Esophagus muscularis mucosa (tissue), 3 donors: ENCODE results near the gene BRAT1.

Experiments used
- POLR2AphosphoS5 ChIP-seq, 2 donors: sonication (generic); formaldehyde crosslinking; IDR thresholded peaks; one replicate each; pipeline ENCODE4 v1.6.1; 2017; ENCODE audit warnings: antibody characterized with exemption in 2 of 2
- TF ChIP-seq, protein P1 (sequence below), 3 experiments: fragments of 200-600 bp in 2 of 3; fragments of 450-650 bp in 1 of 3; sonication (generic) in 2 of 3; IDR thresholded peaks; one replicate each; pipeline ENCODE4 v1.5.1; 2017 to 2019; ENCODE audit warnings: antibody characterized with exemption in 3 of 3, mild to moderate bottlenecking in 2 of 3, moderate library complexity in 1 of 3

- TF ChIP-seq, protein P1, sequence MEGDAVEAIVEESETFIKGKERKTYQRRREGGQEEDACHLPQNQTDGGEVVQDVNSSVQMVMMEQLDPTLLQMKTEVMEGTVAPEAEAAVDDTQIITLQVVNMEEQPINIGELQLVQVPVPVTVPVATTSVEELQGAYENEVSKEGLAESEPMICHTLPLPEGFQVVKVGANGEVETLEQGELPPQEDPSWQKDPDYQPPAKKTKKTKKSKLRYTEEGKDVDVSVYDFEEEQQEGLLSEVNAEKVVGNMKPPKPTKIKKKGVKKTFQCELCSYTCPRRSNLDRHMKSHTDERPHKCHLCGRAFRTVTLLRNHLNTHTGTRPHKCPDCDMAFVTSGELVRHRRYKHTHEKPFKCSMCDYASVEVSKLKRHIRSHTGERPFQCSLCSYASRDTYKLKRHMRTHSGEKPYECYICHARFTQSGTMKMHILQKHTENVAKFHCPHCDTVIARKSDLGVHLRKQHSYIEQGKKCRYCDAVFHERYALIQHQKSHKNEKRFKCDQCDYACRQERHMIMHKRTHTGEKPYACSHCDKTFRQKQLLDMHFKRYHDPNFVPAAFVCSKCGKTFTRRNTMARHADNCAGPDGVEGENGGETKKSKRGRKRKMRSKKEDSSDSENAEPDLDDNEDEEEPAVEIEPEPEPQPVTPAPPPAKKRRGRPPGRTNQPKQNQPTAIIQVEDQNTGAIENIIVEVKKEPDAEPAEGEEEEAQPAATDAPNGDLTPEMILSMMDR (IDR thresholded peaks at IDR 0.05): no peak
- no peak for TF ChIP-seq POLR2AphosphoS5 (IDR thresholded peaks at IDR 0.05)
Observed at GRCh38 chr7:2554661-2555111, 638 bp downstream of the BRAT1 start.
